NCI-H2171 (cell line): ENCODE data around the gene HOXC6.

Experiments used
- DNase-seq: peaks from one replicate; lab custom pipeline; 2025; lab: John Stamatoyannopoulos, UW

Gene HOXC6

DNA sequence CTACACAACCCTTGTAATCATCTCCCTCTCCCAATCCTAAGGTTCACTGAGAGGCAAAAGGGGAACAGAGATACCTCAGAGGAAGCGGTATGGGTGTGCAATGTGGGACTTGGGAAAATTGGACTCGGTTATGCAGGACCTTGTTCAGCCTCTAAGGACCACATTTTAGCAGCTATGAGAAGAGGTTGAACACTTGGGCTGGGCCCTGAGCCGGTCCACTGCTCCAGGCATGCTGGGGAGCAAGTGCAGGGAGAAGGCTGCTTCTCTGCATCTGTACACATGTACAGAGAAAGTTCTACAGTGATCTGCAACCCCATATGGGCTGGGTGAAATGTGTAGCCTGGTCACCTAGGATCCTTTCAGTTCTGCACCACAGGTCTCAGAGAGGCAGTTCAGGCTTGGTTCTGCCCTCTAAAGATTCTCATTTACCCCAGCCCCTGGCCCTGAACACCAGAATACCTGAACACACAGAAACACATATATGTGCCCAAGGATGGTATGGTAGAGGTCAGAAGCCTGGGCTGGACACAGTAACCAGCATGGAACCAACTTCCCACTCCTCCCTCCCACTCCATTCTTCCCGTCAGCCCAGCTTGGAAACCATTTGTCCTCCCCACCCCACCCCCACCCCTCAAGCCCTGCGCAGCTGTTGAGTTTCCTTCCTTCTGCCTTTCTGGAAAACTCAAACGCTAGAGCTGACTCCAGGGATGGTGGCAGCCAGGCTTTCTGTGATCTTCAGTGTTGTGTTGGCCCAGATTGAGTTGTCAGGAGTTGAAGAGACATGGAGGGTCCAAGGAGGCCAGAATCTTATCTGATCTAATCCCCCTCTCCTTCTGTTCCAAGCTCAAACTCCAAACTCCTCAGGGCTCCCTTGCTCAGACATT is 15.0 kb downstream of the HOXC6 start:
- no peak for DNase-seq

DNA sequence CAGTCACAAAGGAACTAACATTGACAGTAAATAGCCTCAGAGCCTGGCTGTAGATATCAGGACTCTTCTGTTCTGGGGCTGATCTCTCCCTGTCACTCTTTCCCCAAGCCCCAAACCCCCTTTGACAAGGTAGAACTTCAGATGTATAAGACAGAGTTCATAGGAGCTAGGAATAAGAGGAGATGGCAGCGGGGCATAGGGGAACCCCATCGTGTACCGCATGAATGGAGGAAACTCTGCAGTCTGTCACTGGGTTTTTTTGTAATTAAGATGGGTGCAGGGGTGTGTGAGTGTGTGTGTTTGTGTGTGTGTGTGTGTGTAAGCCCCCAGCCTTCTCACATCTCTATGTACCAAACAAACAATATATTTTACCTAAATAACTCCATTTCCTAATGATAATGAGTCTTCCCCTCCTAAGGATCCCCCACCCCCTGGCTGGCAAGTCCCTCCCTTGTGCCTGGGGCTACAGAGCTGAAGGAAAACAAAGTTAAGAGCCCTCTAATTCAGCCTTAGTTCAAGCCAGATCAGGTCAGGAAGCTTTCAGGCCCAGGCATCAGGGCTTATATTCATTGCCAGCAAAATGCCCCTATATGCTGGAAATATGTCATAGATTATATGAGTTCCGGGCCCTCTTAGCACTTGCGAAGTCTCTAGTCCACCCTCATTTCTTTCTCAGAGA is 16.3 kb downstream of the HOXC6 start:
- no peak for DNase-seq

DNA sequence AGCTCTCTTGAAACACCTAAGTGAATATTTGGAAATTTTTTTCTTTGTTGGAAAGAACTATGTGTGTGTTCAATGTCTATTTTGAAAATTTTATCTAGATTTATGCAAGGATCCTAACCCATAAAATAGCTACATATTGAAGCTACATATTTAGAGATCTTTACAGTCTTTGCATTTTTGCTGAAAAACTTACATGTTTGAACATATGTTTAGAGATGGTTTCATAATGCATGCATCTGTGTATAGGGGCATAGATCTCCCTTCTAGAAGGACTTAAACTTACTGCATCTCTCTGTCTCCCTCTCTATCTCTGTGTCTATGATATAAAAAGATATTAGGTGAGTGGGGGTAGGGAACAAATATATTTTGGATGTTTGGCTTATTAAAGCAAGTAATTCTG is 17.2 kb downstream of the HOXC6 start:
- DNase-seq = no peak

DNA sequence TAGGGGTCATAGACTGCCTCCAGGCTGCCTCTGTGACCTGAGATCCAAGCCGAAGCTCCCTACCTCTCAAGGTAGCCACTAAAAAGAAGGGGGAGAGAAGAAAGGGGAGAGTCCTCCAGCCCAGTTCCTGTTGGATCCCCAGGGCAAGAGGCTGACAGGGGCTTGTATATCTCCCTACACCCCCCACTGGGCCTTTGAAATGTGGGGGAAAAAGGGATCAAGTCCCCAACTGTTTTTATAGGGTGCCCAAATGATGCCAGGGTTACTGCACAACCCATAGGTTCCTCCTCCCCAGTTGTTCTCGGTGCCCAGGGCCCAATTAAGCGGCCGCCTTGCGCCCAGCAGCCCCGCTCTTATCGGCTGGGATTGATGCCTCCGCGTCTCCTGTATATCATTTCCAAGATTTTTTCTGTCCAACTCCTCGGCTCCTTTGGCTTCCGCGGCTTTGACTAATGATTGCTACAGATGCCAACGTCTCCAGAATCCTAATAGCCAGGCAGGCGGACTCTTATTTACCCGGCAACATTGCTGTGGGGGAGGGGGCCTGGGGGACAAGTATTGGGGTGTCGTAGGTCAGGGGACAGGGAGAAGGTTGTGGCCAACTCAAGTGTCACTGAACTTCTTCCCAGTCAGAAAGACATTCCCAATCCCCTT is 17.8 kb downstream of the HOXC6 start:
- no peak for DNase-seq

DNA sequence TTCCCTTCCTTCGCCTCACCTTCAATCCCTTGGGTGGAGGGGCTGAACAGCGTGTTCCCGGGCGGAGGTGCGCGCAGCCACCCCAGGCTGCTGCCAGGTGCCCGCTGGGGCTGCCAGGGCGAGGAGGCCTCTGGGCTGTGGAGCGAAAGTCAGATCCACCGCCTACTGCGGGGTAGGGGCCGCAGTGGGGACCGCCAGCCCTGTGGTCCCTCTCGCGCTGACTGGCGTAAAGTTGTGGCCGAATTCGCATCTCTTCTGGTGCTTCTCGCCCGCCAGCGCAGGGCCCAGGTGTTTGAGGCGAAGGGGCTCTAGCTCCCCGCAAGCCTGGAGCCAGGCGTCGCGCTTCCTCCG is 18.5 kb downstream of the HOXC6 start:
- no peak for DNase-seq

DNA sequence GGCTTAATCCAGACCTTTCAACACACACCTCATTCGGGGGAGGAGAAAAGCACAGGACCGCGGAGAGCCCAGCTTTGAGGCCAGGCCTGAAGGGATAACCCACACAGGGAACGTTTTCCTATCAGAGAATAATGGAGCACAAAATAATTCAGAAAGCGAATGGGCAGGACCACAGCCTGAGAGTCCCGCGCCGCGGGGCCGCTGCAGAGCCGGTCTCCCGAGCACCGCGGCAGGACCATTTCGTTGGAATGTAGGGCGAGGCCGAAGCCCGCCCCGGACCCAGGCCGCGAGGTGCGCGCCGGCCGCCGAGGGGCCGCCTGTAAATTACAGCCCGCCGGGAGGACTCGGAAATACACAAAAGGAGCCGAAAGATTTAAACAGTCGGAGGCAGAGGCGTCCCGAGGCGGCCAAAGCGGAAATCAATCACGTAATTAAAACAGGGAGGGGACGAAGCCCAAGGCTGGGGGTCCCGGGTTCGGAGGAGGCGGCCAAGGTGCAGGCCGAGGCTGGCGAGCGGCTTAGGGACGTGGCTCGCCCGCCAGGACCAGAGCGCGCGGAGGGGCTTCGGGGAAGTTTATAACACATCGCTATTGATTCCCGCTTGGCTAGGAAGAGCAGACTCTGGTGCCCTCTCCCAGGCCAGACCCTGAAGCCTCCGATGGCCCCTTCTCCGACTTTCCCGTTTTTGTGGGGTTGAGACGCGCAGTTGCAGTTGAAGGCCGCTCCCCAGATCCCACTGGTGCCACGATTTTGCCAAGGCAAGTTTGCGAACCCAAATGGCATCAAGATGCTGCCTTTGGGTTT is 19.1 kb downstream of the HOXC6 start:
- no peak for DNase-seq

DNA sequence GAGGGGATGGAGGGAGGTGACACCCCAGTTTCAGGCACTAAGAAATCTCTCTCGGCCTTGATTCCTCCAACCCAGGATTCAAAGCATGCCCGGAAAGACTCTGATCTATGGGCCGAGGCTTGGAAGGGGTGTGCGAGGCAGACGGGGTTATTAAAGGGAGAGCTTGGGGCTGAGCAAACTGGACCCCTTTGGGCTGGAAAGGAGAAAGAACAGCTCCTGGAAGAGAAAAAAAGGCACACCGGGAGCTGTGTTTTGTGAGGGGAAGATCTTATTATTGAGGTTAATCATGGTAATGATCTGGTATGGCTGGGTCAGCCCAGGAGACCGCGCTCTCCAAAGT is 19.7 kb downstream of the HOXC6 start:
- no peak for DNase-seq

DNA sequence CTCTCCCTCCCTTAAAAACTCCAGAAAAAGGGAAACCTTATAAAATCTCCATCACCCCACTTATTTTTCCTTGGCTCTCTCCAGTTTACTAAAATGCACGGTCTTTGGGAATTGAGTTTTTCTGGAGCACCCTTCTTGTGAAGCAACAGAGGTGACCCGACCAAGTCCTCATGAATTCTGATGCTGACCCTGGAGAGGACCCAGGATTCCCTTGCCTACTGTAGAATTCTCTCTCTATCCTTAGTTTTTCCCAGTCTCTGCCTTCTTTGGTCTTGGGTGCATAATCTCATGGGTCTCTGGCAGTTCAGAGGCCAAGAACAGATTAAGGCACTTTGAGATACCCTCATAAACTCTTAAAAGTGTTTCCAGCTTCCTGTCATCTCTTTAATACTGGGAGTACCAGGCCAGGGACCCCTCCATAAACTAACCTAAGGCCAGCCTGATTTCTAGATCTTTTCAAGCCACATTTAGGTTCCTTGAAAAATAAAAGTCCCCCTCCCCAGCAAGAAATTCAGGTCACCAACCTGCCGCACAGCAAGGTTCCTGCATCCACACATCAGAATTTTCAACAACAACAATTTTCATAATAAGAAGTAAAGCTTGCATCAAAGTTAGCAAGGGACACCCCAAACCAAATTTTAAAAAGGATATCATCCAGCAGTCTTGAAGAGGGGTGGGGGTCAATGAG is 20.3 kb downstream of the HOXC6 start:
- no peak for DNase-seq

DNA sequence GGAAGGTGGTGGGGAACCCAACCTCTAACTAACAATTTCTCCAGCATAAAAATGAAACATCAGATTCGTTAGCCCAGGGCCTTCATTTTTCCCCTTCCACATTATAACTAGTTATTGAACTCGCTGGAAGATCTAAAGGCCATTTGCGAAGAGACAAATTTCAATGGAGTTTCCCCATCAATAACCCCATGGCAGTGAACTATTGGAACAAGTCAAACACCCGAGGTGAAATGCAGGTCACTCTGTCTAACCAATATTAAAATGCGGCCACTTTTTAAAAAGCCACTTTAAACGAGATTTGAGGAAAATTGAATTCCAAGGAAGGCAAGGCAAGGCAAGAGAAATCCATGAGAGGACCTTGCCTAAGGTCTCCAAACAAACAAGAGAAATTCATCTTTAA is 20.9 kb downstream of the HOXC6 start:
- DNase-seq = no peak

DNA sequence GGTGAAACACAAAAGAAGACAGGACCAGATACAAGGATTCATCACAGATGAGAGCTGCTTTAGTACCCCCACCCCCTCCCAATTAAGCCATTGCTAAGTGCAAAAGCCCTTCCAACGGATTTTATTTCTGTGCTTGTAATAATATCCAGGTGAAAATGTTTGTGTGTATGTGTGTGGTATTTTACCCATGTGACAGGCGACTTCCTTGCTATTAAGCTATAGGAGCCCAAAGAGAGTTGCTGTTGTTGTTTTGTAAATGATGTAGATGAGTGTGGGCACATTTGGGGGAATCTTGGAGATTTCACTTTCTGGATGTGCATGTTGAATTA is 22.2 kb downstream of the HOXC6 start:
- no peak for DNase-seq

DNA sequence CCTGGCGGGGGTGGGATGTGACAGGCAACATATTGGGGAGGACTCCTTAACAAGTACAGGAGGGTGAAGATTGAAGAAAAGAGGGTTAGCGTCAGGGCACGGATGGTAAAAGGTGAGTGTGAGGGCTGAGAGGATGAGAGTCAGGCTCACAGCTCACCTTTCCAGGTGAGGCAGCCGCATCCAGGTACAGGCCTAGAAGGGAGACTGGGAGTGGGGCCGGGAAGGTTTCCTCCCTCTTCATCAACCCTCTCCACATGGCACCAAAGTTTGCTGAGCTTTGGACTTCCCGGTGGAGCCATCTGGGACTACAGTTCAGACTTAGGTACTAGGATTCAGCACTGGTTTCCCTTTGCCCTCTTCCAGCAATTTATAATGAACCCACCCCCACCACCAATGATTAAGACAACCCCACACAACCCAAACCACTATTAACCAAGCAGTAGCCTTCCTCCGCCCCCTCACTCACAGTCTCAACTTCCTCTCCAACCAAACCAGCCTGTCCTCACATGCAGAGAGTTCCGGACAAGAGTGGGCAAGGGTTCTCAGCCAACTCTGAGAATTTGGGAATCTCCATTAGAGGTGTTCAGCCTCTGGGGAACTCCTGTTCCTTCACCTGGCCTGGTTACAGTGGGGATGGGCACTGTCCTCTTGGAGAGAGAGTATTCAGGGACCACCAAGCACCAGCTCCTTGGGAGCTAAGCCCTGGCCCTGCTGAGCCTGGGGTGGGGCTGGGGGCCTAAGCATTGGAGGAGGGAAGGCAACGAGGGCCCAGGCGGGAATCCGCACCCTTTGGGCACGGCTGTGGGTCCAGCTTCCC is 23.0 kb downstream of the HOXC6 start:
- no peak for DNase-seq

DNA sequence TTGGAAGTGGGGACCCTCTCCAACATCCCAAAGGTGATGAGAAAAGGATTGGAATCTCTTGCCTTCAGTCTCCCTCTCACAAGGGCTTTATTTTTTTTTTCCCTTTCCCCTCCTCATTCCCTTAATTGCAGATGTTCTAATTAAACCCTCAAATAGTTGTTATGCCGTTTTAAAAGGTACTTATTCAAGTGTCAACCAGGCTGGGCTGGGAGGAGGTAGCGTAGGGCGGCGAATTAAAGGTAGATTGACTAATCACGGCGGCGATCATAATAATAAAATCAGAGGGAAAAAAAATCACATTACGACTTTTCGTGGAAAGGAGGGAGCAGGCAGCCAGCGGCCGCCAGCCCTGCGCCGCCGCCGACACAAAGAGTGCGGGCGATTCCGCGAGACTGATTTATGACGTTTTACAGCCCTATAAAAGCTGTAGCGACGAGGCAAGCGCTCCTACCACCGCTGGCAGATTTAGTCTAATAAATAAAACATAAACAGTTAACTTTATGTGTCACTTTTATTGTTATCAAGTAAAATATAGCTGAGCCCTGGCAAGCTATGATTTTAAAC is 23.7 kb downstream of the HOXC6 start:
- no peak for DNase-seq

DNA sequence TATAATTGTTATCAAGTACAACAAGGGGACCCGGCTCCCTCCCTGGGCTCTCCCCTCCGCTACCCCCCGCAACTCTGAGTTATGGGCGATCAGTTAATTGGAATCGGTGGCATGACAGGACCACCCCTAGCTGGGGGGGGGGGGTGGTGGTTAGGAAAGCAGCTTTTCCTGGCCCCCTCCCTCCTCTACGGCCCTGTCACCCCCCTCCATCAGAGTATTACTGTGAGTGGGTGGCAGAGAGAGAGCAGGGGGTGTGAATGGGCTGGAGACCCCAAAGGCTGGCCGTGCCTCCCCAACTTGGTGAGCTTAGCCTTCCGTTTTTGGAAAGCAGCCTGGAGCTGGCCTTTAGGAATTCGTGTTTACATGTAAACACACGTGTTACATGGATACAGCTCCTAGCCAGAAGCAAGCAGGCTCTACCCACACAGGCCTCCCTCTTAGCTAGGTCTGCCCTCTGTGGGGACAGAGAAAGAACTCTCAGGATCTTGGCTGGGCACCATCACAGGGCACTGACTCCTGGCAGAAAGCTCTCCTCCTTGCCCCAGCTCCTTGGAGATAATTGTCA is 24.3 kb downstream of the HOXC6 start:
- no peak for DNase-seq

DNA sequence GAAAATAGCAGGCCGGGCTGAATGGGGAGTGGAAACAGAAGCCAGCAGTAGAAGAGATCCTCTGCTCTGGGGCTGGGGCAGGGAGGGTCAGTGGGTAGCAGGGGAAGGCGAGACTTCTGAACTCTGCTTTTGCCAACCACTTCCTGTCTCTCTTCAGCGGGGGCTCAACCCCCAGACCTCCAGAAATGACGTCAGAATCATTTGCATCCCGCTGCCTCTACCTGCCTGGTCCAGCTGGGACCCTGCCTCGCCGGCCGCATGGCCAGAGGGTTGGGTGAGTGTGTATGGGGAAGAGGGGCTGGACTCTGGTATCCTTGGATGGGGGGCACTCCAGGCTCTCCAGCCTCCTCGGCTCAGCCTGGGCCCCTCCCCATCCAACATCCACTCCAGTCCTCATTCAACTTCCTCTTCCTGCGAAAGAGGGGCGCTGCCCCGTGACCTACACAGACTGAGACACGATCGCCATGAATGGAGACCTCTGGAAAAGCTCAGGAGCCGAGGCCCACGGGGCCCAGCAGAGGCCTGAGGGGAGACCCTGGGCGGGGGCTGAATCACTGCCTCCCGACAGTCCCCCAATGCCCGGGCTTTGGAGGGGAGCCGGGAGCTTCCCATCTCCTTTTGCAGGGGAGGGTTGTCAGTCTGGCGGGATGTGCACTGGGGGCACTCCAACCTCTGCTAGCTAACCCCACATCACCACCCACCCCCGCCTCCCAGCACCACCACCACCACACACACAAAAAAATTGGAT is 24.9 kb downstream of the HOXC6 start:
- no peak for DNase-seq

DNA sequence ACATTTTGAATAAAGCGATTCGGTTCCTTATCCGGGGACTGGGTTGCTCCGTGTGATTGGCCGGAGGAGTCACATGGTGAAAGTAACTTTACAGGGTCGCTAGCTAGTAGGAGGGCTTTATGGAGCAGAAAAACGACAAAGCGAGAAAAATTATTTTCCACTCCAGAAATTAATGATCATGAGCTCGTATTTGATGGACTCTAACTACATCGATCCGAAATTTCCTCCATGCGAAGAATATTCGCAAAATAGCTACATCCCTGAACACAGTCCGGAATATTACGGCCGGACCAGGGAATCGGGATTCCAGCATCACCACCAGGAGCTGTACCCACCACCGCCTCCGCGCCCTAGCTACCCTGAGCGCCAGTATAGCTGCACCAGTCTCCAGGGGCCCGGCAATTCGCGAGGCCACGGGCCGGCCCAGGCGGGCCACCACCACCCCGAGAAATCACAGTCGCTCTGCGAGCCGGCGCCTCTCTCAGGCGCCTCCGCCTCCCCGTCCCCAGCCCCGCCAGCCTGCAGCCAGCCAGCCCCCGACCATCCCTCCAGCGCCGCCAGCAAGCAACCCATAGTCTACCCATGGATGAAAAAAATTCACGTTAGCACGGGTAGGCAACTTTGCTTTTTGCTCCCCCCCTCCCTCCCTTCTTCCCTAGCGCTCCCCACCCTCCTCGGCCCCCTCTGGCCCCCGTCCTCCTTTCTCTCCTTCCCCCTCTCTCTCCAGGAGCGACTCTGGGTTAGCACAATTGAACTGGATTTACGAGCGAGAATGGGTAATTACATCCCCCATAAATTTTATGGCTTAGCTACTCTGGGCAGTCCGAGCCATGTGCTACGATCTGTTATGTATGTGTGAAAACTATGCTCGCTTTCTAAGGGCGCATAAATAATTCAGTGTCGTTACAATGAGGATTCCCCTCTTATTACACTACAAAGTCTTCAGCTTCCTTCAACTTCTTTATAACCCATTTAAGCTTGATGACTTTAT is 25.8 kb downstream of the HOXC6 start, which contains the start of gene HOXC4:
HOXC4 (plus strand) TSS at position 85 of the 991 bp plus-strand sequence; CDS start at position 173, 88 bp downstream.
- DNase-seq = no peak

DNA sequence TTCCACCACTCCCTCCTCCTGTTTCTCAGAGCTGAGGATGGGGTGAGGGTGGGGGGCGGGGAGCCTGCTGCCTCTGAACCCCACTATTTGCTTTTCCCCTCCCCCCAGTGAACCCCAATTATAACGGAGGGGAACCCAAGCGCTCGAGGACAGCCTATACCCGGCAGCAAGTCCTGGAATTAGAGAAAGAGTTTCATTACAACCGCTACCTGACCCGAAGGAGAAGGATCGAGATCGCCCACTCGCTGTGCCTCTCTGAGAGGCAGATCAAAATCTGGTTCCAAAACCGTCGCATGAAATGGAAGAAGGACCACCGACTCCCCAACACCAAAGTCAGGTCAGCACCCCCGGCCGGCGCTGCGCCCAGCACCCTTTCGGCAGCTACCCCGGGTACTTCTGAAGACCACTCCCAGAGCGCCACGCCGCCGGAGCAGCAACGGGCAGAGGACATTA is 26.5 kb downstream of the HOXC6 start:
- no peak for DNase-seq

DNA sequence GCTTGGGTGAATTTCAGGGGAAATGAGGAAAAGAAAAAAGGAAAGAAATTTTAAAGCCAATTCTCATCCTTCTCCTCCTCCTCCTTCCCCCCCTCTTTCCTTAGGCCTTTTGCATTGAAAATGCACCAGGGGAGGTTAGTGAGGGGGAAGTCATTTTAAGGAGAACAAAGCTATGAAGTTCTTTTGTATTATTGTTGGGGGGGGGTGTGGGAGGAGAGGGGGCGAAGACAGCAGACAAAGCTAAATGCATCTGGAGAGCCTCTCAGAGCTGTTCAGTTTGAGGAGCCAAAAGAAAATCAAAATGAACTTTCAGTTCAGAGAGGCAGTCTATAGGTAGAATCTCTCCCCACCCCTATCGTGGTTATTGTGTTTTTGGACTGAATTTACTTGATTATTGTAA is 27.3 kb downstream of the HOXC6 start:
- DNase-seq = no peak

DNA sequence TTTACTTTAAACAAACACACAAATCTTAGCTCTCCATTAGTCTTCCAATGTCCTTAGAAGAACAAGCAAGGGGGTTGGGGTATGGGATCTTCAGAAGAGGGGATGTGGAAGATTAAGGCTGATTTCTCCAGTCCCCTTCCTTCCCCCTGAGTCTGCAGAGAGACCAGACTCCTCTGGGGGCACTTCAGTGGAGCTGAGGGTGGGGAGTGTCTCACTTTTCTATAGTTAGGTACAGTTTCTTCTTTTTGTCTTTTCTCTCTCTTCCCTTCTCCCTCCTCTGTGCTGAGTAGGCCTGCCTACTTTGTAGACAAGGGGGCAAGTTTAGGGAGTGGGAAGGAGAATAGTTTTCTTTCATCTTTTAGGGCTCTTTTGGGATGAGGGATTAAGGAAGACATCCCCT is 27.9 kb downstream of the HOXC6 start:
- DNase-seq = no peak
